NCI-H2227 (cell line): ENCODE measurements around the gene CNNM3.
A peak's percentile ranks its signal among the peaks of the same experiment; 100 is the strongest.
"Not testable (repeated sequence)": the region's sequence is repeated elsewhere in the genome, so short reads cannot be mapped to it uniquely, and the experiment has no call there.

Experiments used
- DNase-seq: peaks from one replicate; lab custom pipeline; 2025; ENCODE audit not compliant: unreplicated experiment; lab: John Stamatoyannopoulos, UW

The CNNM3 gene

DNA sequence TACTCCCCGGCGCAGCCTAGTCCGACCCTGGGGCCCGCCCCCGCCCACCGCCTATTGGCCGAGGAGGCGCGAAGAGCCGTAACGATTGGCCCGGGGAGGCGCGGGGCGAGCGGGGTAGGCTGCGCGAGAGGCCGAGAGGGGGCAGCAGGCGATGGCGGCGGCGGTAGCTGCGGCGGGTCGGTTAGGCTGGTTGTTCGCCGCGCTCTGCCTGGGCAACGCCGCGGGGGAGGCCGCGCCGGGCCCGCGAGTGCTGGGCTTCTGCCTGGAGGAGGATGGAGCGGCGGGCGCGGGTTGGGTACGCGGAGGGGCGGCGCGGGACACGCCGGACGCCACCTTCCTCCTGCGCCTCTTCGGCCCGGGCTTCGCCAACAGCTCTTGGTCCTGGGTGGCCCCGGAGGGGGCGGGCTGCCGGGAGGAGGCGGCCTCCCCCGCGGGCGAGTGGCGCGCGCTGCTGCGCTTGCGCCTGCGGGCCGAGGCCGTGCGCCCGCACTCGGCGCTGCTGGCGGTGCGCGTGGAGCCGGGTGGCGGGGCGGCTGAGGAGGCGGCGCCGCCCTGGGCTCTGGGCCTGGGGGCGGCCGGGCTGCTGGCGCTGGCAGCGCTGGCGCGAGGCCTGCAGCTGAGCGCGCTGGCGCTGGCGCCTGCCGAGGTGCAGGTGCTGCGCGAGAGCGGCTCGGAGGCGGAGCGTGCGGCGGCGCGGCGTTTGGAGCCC lies at the start of gene CNNM3:
TSS of gene CNNM3 (plus strand) at position 142 of the 709 bp plus-strand sequence. CDS start at position 152, 10 bp downstream.
- peak; percentile 97 for DNase-seq

GRCh38 chr2:96767135-96767871 lies 48.8 kb upstream of the CNNM3 start:
- DNase-seq: no peak

DNA sequence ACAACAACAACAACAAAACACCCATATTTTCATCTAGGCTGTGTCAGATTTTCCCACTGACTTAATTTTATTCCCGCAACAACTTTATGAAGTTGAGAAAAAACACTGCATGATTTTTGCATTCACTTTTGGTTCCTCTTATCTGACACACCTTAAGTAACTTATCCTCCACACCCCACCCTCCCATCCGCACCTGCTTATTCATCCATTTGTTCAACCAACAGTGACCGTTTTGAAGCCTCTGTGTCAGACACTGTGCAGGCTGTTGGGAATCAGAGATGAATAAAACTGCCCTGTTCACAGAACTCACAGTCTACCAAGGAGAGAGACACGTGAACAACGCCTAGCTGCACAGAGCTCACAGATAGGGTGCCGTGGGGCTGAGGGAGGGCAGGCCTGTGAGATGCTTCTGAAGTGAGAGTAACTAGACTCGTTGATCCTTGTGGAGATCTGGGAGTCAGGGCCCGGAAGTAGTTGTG lies 47.9 kb upstream of the CNNM3 start:
- DNase-seq: no peak

- no peak for DNase-seq
Measured at GRCh38 chr2:96769814-96770213, 46.3 kb upstream of the CNNM3 start.

DNA sequence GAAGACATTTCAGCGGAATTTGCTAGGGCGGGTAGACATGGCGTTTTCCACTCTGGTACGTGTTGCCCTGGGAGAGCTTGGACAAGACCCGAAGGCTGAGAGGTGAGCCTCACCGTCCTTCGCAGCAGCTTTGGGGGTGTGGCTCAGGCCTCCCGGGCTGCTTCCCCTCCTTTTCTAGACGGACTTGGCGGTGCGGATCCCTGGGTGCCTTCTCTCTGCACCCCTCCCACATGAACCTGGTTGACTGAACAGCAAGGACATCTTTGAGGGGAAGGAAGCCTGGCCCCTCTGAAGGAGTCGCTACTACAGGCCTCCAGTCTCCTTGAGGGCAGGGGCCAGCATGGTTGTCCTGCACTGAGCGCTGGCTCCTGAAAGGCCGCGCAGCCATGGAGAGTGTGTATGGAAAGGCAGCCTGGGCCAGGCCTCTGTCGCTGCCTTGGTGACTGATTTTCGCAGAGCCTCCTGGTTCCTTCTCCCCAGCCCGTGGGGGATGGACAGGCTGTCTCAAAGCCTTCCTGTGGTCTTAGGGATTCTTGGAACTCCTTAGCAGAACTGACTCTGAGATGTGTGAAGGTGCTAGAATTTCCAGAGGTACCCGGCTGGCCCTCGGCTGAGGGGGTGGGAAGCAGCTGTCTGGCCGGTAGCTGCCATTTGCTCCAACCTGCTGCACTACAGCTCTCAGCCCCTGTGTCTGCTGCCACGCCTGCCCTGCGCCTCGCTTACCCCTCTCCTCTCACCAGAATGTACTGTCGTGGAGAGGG lies 45.4 kb upstream of the CNNM3 start:
- no peak for DNase-seq

GRCh38 chr2:96771796-96772618 lies 44.1 kb upstream of the CNNM3 start:
- no peak for DNase-seq

GRCh38 chr2:96772903-96773671 lies 43.0 kb upstream of the CNNM3 start:
- no peak for DNase-seq

DNA sequence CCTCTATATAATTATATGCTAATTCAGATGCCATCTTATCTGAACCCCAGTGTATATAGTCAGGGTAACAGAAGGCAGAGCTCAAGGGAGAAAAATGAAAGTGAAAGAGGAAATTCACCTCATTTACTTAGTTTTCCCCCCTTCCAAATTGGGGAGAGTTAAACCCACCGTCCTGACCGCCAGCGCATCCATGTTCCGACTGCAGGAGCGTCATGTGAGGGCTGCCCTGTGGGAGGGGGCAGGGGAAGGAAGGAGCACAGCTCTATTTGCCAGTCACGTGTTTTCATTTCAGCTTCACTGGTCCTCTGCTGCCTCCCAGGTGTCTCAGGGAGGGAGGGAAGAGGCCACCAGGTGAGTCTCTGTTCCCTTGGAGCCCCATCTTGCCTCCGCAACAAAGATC lies 42.1 kb upstream of the CNNM3 start:
- peak; percentile 30 for DNase-seq

DNA sequence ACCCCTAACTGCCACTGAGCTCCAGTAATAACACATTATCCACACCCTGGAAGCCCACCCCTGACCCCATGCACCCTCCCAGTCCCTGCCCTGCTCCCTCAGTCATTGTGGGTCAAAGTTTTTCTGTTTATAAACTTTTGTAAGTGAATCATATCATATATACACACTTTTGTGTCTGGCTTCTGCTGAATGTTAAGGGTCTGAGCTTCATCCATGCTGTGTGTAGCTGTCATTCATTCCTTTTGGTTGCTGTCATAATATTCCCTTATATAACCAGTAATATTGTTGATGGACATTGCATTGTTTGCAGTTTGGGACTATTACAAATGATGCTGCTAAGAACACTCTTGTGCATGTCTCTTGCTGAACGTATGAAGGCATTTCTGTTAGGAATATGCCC lies 40.9 kb upstream of the CNNM3 start:
- no peak for DNase-seq

GRCh38 chr2:96783388-96783787 lies 32.7 kb upstream of the CNNM3 start:
- no peak for DNase-seq

- no peak for DNase-seq
Measured at GRCh38 chr2:96787411-96787810, 28.7 kb upstream of the CNNM3 start.

DNA sequence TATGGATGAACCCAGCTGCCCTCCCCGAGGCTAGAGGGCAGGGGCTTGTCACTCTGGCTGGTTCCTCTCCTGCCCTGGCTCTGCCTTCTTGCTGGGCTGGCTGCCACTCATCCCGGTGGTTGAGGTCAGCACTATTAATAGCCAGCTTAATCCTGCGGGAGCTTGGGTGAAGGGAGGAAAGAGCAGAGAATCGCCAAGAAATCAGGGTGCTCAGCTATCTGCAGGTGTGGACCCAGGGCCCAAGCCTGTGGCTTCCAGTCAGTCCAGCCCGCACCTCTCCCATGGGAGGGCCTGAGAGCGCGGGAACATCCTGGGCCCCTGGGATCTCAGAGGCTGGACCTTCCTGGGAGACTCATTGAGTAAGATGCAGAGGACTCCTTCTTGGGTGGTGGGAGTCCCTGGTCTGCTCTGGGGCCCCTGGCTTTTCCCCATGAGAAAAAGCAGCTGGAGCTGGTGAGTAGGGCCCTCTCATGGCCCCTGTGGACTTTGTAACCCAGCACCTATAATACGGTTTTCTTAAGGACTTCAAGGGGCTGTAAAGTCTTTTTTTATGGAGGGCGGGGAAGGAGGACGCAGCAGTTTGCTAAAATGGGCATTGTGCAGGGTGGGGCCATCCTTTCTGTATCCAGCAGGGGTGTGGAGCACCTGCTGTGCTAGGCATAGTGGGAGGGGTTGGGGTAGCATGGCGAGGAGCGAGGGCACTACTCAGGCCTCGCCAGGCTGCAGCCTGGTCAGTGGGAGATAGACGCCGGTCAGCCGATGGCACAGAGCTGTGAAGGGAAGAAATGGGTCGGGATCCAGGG lies 27.4 kb upstream of the CNNM3 start:
- DNase-seq: peak; percentile 21

GRCh38 chr2:96789245-96789617 lies 26.8 kb upstream of the CNNM3 start:
- no peak for DNase-seq

DNA sequence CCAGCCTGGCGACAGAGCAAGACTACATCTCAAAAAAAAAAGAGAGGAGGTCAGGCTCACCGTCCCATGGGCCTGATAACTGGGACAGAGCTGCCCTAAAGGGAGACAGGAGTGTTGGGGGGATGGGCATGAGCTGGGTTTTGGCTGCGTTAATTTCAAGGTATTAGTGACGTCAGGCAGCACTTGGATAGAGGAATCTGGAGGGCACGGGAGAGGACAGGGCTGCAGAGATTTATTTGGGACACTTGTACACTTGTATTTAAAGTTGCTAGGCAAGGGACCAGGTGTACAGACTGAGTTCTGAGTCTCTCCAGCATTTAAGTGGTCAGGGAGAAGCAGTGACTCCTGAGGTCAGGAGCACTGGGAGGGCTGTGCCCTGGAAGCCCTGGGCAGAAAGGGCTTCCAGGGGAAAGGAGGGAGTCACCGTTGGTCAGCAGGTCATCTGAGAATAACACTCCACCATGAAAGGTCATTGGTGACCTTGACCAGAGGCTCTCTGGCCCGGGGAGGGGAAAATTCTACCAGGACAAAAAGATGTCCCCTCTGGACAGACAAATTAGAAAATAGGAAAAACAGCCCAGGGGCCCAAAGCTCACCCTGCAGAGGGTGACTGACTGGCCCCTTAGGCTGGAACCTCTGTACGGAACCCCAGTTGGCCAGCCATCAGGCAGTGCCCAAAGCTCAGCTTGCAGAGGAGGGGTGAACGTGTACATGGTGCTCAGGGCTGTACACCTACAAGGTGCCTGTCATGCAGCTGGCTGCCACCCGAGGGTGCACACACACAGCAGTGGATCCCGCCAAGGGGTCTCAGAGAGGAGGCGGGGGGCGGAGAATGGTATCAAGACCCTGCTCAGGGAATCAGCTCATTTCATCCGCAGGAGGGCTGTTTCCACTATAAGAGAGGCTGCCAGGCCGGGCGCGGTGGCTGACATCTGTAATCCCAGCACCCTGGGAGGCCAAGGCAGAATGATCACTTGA lies 23.0 kb upstream of the CNNM3 start:
- DNase-seq: no peak

- DNase-seq: no peak
Measured at GRCh38 chr2:96795076-96795475, 21.0 kb upstream of the CNNM3 start.

- not testable (repeated sequence) for DNase-seq
Measured at GRCh38 chr2:96796497-96796896, 19.6 kb upstream of the CNNM3 start.

- DNase-seq: no peak
Measured at GRCh38 chr2:96797066-96797625, 18.9 kb upstream of the CNNM3 start.
